Muscle of leg (tissue), 16 donors: Measurements from ENCODE around the gene SLC22A5. TPM values are rescaled to one million over a fixed set of nuclear protein-coding genes. Genes with fewer than 3 reads are reported as not detected.

Experiments
- DNase-seq: peaks from one replicate; pipeline ENCODE4 v3.0.0; 2013
- H3K27ac ChIP-seq: one replicate; pipeline ENCODE4 v1.5.1; 2013; ENCODE audit warnings: mild to moderate bottlenecking, low read length, control low read depth
- H3K27me3 ChIP-seq: one replicate; pipeline ENCODE4 v1.6.1; 2013; ENCODE audit warnings: low read length; ENCODE audit not compliant: control insufficient read depth, insufficient read depth
- H3K36me3 ChIP-seq: one replicate; pipeline ENCODE4 v1.6.1; 2013; ENCODE audit warnings: low read length; ENCODE audit not compliant: control insufficient read depth, insufficient read depth
- H3K4me1 ChIP-seq: one replicate; pipeline ENCODE4 v1.6.1; 2013; ENCODE audit warnings: low read length; ENCODE audit not compliant: control insufficient read depth, insufficient read depth
- H3K4me3 ChIP-seq: one replicate; pipeline ENCODE4 v1.5.1; 2013; ENCODE audit warnings: low read length, control low read depth
- H3K9me3 ChIP-seq: replicated peaks from 2 replicates; pipeline ENCODE4 v1.6.1; 2013; ENCODE audit warnings: low read depth, low read length; ENCODE audit not compliant: control insufficient read depth
- WGBS: methylation state at CpG from one replicate; pipeline ENCODE4 v1.1.5; 2013; ENCODE audit warnings: missing lambda C conversion rate; ENCODE audit not compliant: insufficient coverage; 5-methylcytosine and 5-hydroxymethylcytosine counted together
- long read RNA-seq, 11 donors: transcript quantifications; one replicate each; lab custom pipeline, GENCODE V29; 2026
- polyA plus RNA-seq, 8 donors: library from polyadenylated mRNA; unstranded; fragments of 120-200 nt; gene quantifications; one replicate each; pipeline versions ENCODE4 v1.2.1 to v1.2.3, GENCODE V29; 2013; ENCODE audit warnings: inconsistent platforms in 1 of 8, low replicate concordance in 1 of 8; ENCODE audit not compliant: insufficient read length in 8 of 8, insufficient read depth in 1 of 8
- total RNA-seq: library from RNA; stranded (reverse); fragments of 120-200 nt; gene quantifications from one replicate; pipeline ENCODE4 v1.2.4, GENCODE V29; 2013

SLC22A5 gene
- 3.7 TPM for total RNA-seq
- 1 to 10 TPM; 5.7 to 8.9 (median 6.7) TPM for polyA plus RNA-seq
- long read RNA-seq, donor 1, partial matches to known transcripts: 0 of 2 reads
- long read RNA-seq, donor 1, other reads (novel, unspliced or antisense): 0 of 2 reads
- long read RNA-seq, donor 2: 0 reads
- long read RNA-seq, donor 3, partial matches to known transcripts: 0 of 1 reads
- long read RNA-seq, donor 3, other reads (novel, unspliced or antisense): 0 of 1 reads
- long read RNA-seq, donor 4, partial matches to known transcripts: 0 of 4 reads
- long read RNA-seq, donor 4, other reads (novel, unspliced or antisense): 0 of 4 reads
- long read RNA-seq, donor 5, partial matches to known transcripts: 0 of 4 reads
- long read RNA-seq, donor 5, other reads (novel, unspliced or antisense): 0 of 4 reads
- long read RNA-seq, donor 6, partial matches to known transcripts: 0 of 1 reads
- long read RNA-seq, donor 6, other reads (novel, unspliced or antisense): 0 of 1 reads
- long read RNA-seq, donor 7: 0 reads
- long read RNA-seq, donor 8, partial matches to known transcripts: 0 of 1 reads
- long read RNA-seq, donor 8, other reads (novel, unspliced or antisense): 0 of 1 reads
- long read RNA-seq, donor 9: 0 reads
- long read RNA-seq, donor 10, partial matches to known transcripts: 0 of 1 reads
- long read RNA-seq, donor 10, other reads (novel, unspliced or antisense): 0 of 1 reads
- long read RNA-seq, donor 11: 0 reads

- Histone ChIP-seq H3K9me3 (no peaks in the 10 kb centered on the region), H3K4me1 (peaks cover 18% of the 10 kb centered on the region), H3K4me3 (peak within 1 kb of the TSS; percentile 66), H3K36me3 (peaks cover 6% of the 10 kb centered on the region), H3K27me3 (no peaks in the 10 kb centered on the region), H3K27ac (peak within 1 kb of the TSS; percentile 59)
- DNase-seq: peak; percentile 68
- under 1% methylated on average over 83 of the region's 83 CpGs for WGBS
Observed at GRCh38 chr5:132369474-132370180, at the start of gene SLC22A5. Gene SLC22A5 (plus strand): TSS chr5:132369710. CDS start chr5:132369973, 263 bp downstream.

GRCh38 chr5:132319975-132320374 lies 49.5 kb upstream of the SLC22A5 start:
- DNase-seq: no peak
- no peaks in the 10 kb centered on the region for H3K36me3 ChIP-seq
- no CpG with 5 or more reads among the region's 1 CpG for WGBS
- H3K27me3 ChIP-seq: no peaks in the 10 kb centered on the region
- H3K27ac ChIP-seq: no peak overlapping the region
- no peaks in the 10 kb centered on the region for H3K9me3 ChIP-seq
- no peak overlapping the region for H3K4me3 ChIP-seq
- peaks cover 28% of the 10 kb centered on the region for H3K4me1 ChIP-seq

DNA sequence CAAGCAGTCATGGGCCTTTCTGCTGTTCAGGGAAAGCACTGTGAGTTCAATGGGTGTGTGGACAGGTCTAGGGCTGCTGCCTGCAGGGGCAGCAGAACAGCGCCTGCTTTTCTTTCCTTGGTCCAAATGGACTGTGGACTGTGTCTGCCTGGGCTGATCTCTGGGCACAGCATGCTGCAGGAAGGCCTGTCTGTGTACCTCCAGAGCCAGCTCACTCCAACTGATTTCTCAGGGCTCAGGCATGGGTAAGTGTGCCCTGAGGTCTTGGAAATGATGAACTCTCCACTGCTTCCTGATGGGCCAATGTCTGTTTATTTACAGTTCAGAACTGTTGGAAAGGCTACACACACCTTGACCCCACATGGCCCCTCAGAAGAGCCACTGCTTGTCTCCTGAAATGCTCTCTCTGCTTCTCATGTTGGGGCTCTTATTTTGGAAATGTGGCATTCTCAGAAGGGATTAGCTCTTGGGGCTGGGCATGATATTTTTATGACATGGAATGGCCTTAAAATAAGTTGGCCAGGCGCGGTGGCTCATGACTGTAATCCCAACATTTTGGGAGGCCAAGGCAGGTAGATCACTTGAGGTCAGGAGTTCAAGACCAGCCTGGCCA lies 48.3 kb upstream of the SLC22A5 start:
- DNase-seq: no peak
- Histone ChIP-seq H3K9me3 (no peaks in the 10 kb centered on the region), H3K4me1 (peaks cover 24% of the 10 kb centered on the region), H3K4me3 (no peak overlapping the region), H3K36me3 (no peaks in the 10 kb centered on the region), H3K27me3 (no peaks in the 10 kb centered on the region), H3K27ac (no peak overlapping the region)
- WGBS: 100% methylated on average over 1 of the region's 3 CpGs

DNA sequence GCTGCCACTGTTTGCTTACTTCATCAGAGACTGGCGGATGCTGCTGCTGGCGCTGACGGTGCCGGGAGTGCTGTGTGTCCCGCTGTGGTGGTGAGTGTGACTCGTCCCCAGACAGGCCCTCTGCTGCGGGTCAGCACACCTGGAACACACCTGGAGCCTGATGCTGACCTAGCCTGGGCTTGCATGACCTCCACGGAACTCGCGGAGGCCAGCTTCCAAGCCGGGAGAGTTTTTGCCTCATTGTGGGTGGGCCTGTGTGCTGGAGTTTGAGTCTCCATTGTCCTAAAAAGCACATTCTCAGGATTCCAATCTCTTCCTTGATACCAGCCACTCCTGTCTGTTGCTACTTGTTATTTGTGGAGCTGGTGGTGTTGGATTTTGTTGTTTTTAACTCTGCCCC lies 47.2 kb upstream of the SLC22A5 start:
- DNase-seq: no peak
- Histone ChIP-seq H3K27ac (no peak overlapping the region), H3K4me3 (no peak overlapping the region), H3K36me3 (no peaks in the 10 kb centered on the region), H3K9me3 (no peaks in the 10 kb centered on the region), H3K27me3 (no peaks in the 10 kb centered on the region), H3K4me1 (peaks cover 26% of the 10 kb centered on the region)
- WGBS: 28% methylated on average over 7 of the region's 11 CpGs

GRCh38 chr5:132323202-132323601 lies 46.3 kb upstream of the SLC22A5 start:
- Histone ChIP-seq H3K27ac (no peak overlapping the region), H3K36me3 (no peaks in the 10 kb centered on the region), H3K27me3 (no peaks in the 10 kb centered on the region), H3K4me3 (no peak overlapping the region), H3K9me3 (no peaks in the 10 kb centered on the region), H3K4me1 (peaks cover 26% of the 10 kb centered on the region)
- no peak for DNase-seq
- 76% methylated on average over 3 of the region's 5 CpGs for WGBS

DNA sequence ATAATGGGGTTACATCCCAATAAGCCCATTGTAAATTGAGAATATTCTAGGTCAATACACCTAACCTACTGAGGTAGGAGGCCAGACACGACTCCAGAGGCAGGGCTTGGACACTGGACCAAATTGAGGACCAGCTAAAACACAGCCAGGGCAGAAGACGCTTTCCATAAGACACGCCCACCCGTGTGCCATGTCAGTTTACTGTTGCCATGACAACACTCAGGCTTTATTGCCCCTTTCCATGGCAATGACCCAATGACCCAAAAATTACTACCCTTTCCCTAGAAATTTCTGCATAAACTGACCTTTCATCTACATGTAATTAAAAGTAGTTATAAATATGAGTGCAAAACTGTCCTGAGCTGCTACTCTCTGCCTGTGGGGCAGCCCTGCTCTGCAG lies 43.8 kb upstream of the SLC22A5 start:
- DNase-seq: no peak
- WGBS: 70% methylated on average over 3 of the region's 4 CpGs
- no peaks in the 10 kb centered on the region for H3K27me3 ChIP-seq
- H3K4me3 ChIP-seq: no peak overlapping the region
- H3K27ac ChIP-seq: no peak overlapping the region
- peaks cover 6% of the 10 kb centered on the region for H3K36me3 ChIP-seq
- no peaks in the 10 kb centered on the region for H3K9me3 ChIP-seq
- peaks cover 19% of the 10 kb centered on the region for H3K4me1 ChIP-seq

DNA sequence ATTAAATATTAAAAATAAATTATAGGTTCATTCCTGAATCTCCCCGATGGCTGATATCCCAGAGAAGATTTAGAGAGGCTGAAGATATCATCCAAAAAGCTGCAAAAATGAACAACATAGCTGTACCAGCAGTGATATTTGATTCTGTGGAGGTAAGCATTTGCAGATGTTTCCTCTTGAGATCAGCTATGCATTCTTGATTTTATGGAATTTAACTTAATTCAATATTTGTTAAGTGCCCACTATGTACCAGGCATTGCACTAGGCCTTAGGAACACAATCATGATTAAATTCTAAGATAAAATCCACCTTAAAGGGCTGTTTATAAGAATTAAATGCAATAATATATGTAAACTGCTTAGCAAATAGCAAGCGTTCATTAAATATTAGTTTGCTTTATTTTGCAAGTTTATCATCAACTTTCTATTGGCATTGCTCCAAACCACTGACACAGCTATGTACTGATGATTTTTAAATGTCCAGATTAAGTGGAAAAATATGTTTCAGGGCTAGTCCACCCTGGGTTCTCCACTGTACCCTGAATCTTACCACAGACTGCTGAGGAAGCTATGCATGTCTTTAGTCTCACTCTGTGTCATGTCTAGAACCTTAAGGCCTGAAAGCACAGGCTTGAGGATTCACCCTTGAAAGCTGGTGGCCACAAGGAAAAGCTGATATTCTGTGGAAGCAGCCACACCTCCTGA lies 42.1 kb upstream of the SLC22A5 start:
- Histone ChIP-seq H3K36me3 (peaks cover 13% of the 10 kb centered on the region), H3K27ac (peak overlapping the region; percentile 47), H3K4me3 (no peak overlapping the region), H3K9me3 (no peaks in the 10 kb centered on the region), H3K27me3 (no peaks in the 10 kb centered on the region), H3K4me1 (peaks cover 15% of the 10 kb centered on the region)
- no CpG with 5 or more reads among the region's 2 CpGs for WGBS
- peak; percentile 73 for DNase-seq

GRCh38 chr5:132334812-132335211 lies 34.7 kb upstream of the SLC22A5 start:
- Histone ChIP-seq H3K4me3 (no peak overlapping the region), H3K4me1 (no peaks in the 10 kb centered on the region), H3K36me3 (peaks cover 13% of the 10 kb centered on the region), H3K27ac (no peak overlapping the region), H3K27me3 (no peaks in the 10 kb centered on the region), H3K9me3 (no peaks in the 10 kb centered on the region)
- no peak for DNase-seq
- WGBS: no CpG with 5 or more reads among the region's 3 CpGs

- Histone ChIP-seq H3K4me3 (no peak overlapping the region), H3K4me1 (no peaks in the 10 kb centered on the region), H3K9me3 (no peaks in the 10 kb centered on the region), H3K27ac (no peak overlapping the region), H3K36me3 (peaks cover 11% of the 10 kb centered on the region), H3K27me3 (no peaks in the 10 kb centered on the region)
- DNase-seq: no peak
Observed at GRCh38 chr5:132335402-132335801, 34.1 kb upstream of the SLC22A5 start.
